PC-9 (cell line): ENCODE measurements around the gene CCDC150.

Source experiments
- EZH2 ChIP-seq: fragments of 200-600 bp; sonication (generic); IDR thresholded peaks from 2 replicates; pipeline ENCODE4 v1.8.0; 2017; ENCODE audit warnings: antibody characterized with exemption, low read depth
- TF ChIP-seq, protein P1 (sequence below): fragments of 200-600 bp; sonication (generic); conservative IDR thresholded peaks from 2 replicates; pipeline ENCODE4 v1.6.1; 2017; ENCODE audit warnings: mixed run types, antibody characterized with exemption, mild to moderate bottlenecking, moderate library complexity

DNA sequence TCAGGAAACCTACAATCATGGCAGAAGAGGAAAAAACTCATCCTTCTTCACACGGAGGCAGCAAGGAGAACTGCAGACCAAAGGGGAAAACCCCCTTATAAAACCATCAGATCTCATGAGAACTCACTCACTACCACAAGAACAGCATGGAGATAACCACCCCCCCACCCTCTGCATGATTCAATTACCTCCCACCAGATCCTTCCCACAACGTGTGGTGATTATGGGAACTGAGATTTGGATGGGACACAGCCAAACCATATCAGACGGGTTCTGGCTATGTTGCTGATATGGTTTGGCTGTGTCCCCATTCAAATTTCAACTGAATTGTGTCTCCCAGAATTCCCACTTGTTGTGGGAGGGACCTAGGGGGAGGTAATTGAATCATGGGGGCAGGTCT lies 28.7 kb upstream of the CCDC150 start:
- TF ChIP-seq, protein P1, sequence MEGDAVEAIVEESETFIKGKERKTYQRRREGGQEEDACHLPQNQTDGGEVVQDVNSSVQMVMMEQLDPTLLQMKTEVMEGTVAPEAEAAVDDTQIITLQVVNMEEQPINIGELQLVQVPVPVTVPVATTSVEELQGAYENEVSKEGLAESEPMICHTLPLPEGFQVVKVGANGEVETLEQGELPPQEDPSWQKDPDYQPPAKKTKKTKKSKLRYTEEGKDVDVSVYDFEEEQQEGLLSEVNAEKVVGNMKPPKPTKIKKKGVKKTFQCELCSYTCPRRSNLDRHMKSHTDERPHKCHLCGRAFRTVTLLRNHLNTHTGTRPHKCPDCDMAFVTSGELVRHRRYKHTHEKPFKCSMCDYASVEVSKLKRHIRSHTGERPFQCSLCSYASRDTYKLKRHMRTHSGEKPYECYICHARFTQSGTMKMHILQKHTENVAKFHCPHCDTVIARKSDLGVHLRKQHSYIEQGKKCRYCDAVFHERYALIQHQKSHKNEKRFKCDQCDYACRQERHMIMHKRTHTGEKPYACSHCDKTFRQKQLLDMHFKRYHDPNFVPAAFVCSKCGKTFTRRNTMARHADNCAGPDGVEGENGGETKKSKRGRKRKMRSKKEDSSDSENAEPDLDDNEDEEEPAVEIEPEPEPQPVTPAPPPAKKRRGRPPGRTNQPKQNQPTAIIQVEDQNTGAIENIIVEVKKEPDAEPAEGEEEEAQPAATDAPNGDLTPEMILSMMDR = no peak
- TF ChIP-seq EZH2 = no peak
